Liver (tissue), 3 donors: Measurements from ENCODE around the gene POLH.

Source experiments
- JUND ChIP-seq, 2 donors: IDR thresholded peaks; 2 replicates each; pipeline ENCODE4 v1.6.1; 2016; ENCODE audit warnings: antibody characterized with exemption in 2 of 2
- SP1 ChIP-seq: IDR thresholded peaks from 2 replicates; pipeline ENCODE4 v1.6.1; 2018; ENCODE audit warnings: antibody characterized with exemption, mild to moderate bottlenecking
- TF ChIP-seq, protein P1 (sequence below): fragments of 150-350 bp; IDR thresholded peaks from 2 replicates; pipeline ENCODE4 v1.5.1; 2017; ENCODE audit warnings: improper control_type of control experiment, low read depth, low read length; ENCODE audit not compliant: missing input control
- donor health status: healthy.
- donor health status: healthy.

DNA sequence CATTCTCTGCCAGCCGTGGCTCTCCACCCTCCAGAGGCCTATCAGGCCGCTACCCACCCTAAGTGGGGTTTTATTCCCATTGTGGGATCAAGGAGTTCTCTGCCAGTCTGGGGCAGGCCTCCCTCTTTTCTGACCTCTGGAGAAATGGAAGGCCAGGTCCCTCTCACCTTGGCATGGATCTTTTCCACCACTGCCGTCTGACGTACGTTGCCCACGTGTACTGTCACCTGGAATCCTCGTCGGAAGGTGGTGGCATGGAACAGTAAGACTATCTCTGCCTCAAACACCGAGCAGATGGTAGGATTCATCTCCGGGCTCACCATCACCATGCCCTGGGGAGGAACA, 45.8 kb downstream of the POLH start:
- TF ChIP-seq, protein P1, sequence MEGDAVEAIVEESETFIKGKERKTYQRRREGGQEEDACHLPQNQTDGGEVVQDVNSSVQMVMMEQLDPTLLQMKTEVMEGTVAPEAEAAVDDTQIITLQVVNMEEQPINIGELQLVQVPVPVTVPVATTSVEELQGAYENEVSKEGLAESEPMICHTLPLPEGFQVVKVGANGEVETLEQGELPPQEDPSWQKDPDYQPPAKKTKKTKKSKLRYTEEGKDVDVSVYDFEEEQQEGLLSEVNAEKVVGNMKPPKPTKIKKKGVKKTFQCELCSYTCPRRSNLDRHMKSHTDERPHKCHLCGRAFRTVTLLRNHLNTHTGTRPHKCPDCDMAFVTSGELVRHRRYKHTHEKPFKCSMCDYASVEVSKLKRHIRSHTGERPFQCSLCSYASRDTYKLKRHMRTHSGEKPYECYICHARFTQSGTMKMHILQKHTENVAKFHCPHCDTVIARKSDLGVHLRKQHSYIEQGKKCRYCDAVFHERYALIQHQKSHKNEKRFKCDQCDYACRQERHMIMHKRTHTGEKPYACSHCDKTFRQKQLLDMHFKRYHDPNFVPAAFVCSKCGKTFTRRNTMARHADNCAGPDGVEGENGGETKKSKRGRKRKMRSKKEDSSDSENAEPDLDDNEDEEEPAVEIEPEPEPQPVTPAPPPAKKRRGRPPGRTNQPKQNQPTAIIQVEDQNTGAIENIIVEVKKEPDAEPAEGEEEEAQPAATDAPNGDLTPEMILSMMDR = no peak
- TF ChIP-seq SP1 (no peak), JUND (IDR thresholded peaks at IDR 0.05) (no peak)
